Activated T-helper 2 cell treated with anti-CD3 and anti-CD28 coated beads, Interferon-gamma antibody, Interleukin-2, Interleukin-4, amounts not matched to agents 10 μg/mL and 5 μg/mL and 100 μg/mL, durations not matched to agents 14 hours and 24 hours and 36 hours (primary cell): ENCODE results near the gene DNAJB12. TPM values are rescaled to one million over a fixed set of nuclear protein-coding genes. Genes with fewer than 3 reads are reported as not detected.
A peak's percentile ranks its signal among the peaks of the same experiment; 100 is the strongest.
"Not testable (repeated sequence)": the region's sequence is repeated elsewhere in the genome, so short reads cannot be mapped to it uniquely, and the experiment has no call there.

Source experiments
- DNase-seq: peaks from one replicate; pipeline ENCODE4 v3.0.0; 2021; ENCODE audit warnings: low spot score
- H3K27ac Mint-ChIP-seq: one replicate; pipeline ENCODE4 v1.8.0; 2021; ENCODE audit warnings: mixed read lengths
- H3K27me3 Mint-ChIP-seq: one replicate; pipeline ENCODE4 v1.8.0; 2021; ENCODE audit warnings: low read depth, mixed read lengths
- H3K36me3 Mint-ChIP-seq: one replicate; pipeline ENCODE4 v1.8.0; 2021; ENCODE audit warnings: low read depth, mixed read lengths
- H3K4me1 Mint-ChIP-seq: one replicate; pipeline ENCODE4 v1.8.0; 2021; ENCODE audit warnings: low read depth, mixed read lengths
- H3K4me3 Mint-ChIP-seq: one replicate; pipeline ENCODE4 v1.8.0; 2021; ENCODE audit warnings: low read depth, mild to moderate bottlenecking, moderate library complexity, mixed read lengths
- H3K9me3 Mint-ChIP-seq: one replicate; pipeline ENCODE4 v1.8.0; 2021; ENCODE audit warnings: mixed read lengths
- intact Hi-C: fragments of 100-400 bp; cut with micrococcal nuclease; formaldehyde crosslinking; loops from one replicate; pipeline ENCODE4 v1.15.1; 2023
- total RNA-seq: library from RNA; stranded (reverse); gene quantifications from 2 replicates; pipeline ENCODE4 v1.2.3, GENCODE V29; 2022

DNAJB12 gene
- total RNA-seq, 1 donor from 2014 or later: 34.0 TPM

DNA sequence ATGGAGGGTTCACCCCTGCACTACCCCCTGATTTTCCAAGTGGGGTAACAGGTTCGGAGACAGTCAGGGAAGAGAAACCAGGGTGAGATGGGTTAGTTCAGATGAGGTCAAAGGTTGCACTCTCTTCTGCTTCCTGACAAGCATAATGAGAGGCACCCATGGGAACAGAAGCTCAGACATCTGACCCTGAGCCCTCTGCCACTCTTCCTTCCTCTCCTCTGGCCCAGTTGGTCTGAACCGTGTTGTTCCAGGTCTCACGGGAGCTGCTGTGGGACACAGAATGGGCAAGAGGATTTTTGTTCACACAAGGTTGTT is 38.4 kb downstream of the DNAJB12 start:
- no peak for DNase-seq
- no peaks in the 10 kb centered on the region for H3K9me3 Mint-ChIP-seq
- peaks cover 47% of the 10 kb centered on the region for H3K4me1 Mint-ChIP-seq
- H3K27me3 Mint-ChIP-seq: no peaks in the 10 kb centered on the region
- intact Hi-C loops: no loop called here
- no peaks in the 10 kb centered on the region for H3K36me3 Mint-ChIP-seq
- H3K4me3 Mint-ChIP-seq: no peak overlapping the region
- peak overlapping the region; percentile 71 for H3K27ac Mint-ChIP-seq

DNA sequence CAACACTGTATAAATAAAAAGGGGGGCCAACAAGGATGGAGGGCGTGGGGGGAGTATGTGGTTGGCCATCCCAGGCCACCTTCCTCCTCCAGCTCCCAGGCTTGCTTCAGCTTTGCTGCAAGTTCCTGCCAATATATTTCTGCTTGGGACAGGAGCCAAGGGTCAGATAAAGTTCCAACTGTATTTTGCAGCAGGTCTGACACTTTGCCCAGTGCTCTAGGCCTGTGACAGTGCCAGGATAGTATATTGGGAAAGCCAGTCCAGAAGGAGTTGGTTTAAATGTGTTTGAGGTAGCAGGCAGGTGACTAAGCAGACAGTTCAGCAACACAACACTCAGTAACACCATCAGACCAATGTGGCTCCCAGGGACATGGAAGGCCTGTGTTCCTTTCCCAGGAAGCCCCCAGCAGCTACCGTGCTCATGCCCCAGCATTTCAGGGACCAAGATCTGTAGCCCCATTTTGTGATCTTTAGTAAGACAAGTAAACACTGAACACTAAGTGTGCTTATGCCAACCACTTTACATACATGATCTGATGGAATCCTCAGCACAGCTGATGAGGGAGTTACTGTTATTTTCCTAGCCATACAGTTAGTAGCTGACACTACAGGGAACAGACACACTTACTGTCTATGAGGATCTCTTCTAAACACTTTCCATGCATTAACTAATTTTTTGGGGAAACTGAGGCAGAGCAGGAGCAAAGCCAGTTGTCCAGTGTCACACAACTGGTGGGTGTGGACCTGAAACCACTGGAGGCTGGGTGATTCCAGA is 38.9 kb downstream of the DNAJB12 start:
- H3K36me3 Mint-ChIP-seq: no peaks in the 10 kb centered on the region
- H3K27me3 Mint-ChIP-seq: no peaks in the 10 kb centered on the region
- H3K4me1 Mint-ChIP-seq: peaks cover 44% of the 10 kb centered on the region
- DNase-seq: no peak
- intact Hi-C loops: no loop called here
- H3K27ac Mint-ChIP-seq: peak overlapping the region; percentile 71
- H3K4me3 Mint-ChIP-seq: no peak overlapping the region
- no peaks in the 10 kb centered on the region for H3K9me3 Mint-ChIP-seq

DNA sequence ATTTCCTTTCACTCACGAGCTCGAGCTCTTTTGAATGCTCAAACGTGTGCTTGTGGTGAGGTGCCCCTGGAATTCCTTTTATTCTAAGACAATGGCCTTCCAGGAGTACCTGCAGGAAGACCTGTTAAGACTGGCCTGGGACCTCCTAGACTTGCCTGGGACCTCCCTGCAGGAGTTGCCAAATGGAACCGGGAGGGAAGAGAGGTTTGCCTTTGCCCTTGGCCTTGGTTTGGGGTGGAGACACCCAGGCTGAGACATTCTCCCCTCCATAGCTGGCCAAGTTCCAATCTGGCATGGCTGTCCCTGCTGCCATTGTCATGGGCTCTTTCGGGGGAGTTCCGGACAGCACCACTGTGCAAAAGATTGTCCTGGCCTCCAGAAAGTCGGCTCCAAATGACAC is 39.7 kb downstream of the DNAJB12 start:
- intact Hi-C loops: no loop called here
- H3K36me3 Mint-ChIP-seq: no peaks in the 10 kb centered on the region
- H3K27ac Mint-ChIP-seq: no peak overlapping the region
- H3K27me3 Mint-ChIP-seq: no peaks in the 10 kb centered on the region
- no peak overlapping the region for H3K4me3 Mint-ChIP-seq
- peaks cover 45% of the 10 kb centered on the region for H3K4me1 Mint-ChIP-seq
- no peak for DNase-seq
- H3K9me3 Mint-ChIP-seq: no peaks in the 10 kb centered on the region

DNA sequence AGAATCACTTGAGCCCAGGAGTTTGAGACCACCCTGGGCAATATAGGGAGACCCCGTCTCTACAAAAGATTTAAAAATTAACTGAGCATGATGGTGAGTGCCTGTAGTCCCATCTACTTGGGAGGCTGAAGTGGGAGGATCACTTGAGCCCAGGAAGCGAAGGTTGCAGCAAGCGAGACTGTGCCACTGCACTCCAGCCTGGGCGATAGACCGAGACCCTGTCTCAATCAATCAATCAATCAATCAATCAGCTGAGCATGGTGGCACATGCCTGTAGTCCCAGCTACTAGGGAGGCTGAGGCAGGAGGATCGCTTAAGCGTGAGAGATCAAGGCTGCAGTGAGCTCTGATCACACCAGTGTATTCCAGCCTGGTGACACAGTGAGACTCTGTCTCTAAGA is 40.5 kb downstream of the DNAJB12 start:
- Mint-ChIP-seq H3K4me3 (no peak overlapping the region), H3K9me3 (no peaks in the 10 kb centered on the region), H3K36me3 (no peaks in the 10 kb centered on the region), H3K27me3 (no peaks in the 10 kb centered on the region), H3K4me1 (peaks cover 49% of the 10 kb centered on the region), H3K27ac (no peak overlapping the region)
- no peak for DNase-seq
- intact Hi-C loops: no loop called here

DNA sequence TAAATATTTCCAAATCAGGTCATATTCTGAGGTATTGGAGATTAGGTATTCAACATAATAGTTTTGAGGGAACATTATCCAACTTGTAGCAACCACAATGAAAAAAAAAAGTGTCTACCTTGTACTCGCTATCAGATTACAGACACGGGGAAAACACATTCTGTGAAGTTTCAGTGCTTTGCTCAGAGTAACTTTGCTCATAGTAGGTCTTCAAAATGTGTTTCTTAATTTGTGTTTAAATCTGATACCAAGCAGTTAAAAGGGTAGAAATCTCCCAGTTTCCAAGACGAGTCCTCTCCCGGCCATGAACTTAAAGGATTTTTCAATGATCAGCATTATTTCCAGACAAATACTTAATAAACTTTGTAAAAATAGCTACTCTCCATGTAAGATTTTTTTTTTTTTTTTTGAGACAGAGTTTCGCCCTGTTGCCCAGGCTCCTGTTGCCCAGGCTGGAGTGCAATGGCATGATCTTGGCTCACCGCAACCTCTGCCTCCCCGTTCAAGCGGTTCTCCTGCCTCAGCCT is 41.8 kb downstream of the DNAJB12 start:
- H3K27ac Mint-ChIP-seq: no peak overlapping the region
- no peaks in the 10 kb centered on the region for H3K27me3 Mint-ChIP-seq
- intact Hi-C loops: no loop called here
- no peaks in the 10 kb centered on the region for H3K9me3 Mint-ChIP-seq
- no peak for DNase-seq
- H3K4me3 Mint-ChIP-seq: no peak overlapping the region
- H3K36me3 Mint-ChIP-seq: no peaks in the 10 kb centered on the region
- peaks cover 49% of the 10 kb centered on the region for H3K4me1 Mint-ChIP-seq

DNA sequence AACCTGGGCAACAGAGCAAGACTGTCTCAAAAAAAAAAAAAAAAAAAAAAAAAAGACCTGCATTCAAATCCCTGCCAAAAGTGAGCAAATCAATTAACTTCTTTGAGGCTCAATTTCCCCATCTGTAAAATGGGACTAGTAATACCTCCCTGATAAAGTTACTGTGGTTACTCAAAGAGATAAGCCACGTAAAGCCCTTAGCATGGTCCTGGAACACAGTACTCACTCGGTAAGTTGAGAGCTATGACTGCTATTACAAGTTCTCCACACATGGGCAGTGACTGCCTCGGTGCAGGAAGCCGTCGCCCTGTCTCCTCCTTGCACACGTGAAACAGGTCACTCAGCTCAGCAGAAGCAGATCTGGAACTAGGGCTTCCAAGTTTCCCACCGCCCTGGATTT is 43.1 kb downstream of the DNAJB12 start:
- intact Hi-C loops: no loop called here
- DNase-seq: no peak
- no peak overlapping the region for H3K4me3 Mint-ChIP-seq
- H3K27ac Mint-ChIP-seq: peak overlapping the region; percentile 48
- no peaks in the 10 kb centered on the region for H3K9me3 Mint-ChIP-seq
- no peaks in the 10 kb centered on the region for H3K27me3 Mint-ChIP-seq
- H3K36me3 Mint-ChIP-seq: no peaks in the 10 kb centered on the region
- H3K4me1 Mint-ChIP-seq: peaks cover 46% of the 10 kb centered on the region

DNA sequence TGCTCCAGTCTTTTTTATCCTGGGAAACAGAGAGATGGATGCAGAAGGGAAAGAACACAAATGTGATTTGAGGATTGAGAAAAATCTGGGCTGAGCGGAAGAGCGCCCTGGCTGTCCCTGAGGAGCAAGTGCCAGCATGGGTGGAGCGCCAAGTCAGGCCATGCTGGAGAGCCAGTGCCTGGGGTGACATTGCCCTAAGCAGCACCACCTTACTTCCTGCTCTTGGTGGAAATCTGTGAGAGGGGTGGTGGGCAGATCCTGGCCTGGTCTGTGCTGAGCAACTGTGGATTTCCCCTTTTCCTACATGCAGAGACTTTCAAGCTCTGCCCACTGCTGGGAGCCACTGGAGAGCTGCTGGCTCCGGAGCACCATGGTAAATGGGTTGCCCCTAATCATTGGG is 44.1 kb downstream of the DNAJB12 start:
- H3K4me3 Mint-ChIP-seq: no peak overlapping the region
- peaks cover 47% of the 10 kb centered on the region for H3K4me1 Mint-ChIP-seq
- H3K9me3 Mint-ChIP-seq: no peaks in the 10 kb centered on the region
- DNase-seq: no peak
- intact Hi-C loops: no loop called here
- peak overlapping the region; percentile 27 for H3K27ac Mint-ChIP-seq
- no peaks in the 10 kb centered on the region for H3K36me3 Mint-ChIP-seq
- H3K27me3 Mint-ChIP-seq: no peaks in the 10 kb centered on the region

DNA sequence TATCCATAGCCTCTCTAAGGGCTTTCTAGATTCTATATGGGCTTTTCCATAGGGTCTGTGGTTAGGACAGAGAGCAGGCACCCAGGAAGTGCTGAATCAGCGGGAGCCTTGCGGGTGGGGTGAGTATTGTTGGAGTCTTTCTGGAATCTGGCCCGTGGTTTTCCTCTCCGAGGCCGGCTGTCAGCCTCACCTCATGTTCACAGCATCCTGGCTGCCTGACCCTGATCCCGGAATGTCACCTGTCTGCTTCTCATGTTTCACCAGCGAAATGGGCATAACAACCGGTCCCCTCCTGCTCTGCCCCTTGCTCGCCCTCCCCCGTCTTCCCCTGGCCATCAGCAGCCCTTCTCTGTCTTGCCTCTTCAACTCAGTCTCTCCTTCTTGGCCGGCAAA is 44.5 kb downstream of the DNAJB12 start:
- no peak for DNase-seq
- Mint-ChIP-seq H3K27ac (peak overlapping the region; percentile 27), H3K4me3 (no peak overlapping the region), H3K36me3 (no peaks in the 10 kb centered on the region), H3K27me3 (no peaks in the 10 kb centered on the region), H3K4me1 (peaks cover 47% of the 10 kb centered on the region), H3K9me3 (no peaks in the 10 kb centered on the region)
- intact Hi-C loops: no loop called here

DNA sequence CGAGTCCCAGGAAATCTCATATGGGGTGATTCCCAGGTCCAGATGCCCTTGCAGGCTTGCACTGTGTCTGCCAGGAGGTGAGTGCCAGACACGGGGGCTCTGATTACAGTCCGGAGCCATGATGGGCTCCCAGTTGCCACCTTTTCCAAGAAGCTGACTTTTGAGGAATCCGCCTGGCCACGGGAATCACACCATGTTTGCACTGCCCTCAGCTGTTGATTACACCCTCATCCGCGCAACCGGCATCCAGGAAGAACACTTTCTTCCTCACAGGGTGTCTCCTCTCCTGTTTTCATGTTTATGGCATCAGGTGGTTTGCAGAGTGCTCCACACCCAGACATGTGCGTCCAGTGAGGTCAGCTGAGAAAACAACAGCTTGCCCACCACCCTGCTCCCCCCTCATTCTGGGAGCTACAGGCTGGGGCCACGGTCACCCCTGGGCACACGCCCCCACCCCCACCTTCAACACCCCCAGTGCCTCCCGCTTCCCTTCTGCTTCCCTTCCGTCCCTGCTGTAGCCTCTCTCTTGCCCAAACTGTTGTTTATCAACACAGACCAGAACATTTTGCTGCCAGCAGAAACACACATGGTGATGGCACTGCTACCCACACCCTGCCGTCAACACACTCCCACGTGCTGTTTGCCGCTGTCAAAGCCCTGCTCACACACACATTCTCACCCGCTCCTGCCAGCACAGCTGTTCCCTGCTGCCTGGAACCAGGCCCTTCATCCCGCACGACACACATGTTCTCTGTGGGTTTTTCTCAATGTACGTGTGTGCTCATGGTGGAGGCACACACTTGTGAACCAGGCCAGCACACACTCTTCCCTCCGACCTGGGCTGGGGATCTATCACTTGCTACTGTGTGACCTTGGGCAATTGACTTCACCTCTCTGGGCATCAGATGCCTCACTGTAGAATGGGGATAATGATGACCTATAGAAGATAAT is 45.2 kb downstream of the DNAJB12 start:
- Mint-ChIP-seq H3K4me1 (peaks cover 50% of the 10 kb centered on the region), H3K4me3 (peak overlapping the region; percentile 10), H3K27me3 (no peaks in the 10 kb centered on the region), H3K9me3 (no peaks in the 10 kb centered on the region), H3K27ac (peak overlapping the region; percentile 86), H3K36me3 (no peaks in the 10 kb centered on the region)
- intact Hi-C loops: no loop called here
- no peak for DNase-seq

DNA sequence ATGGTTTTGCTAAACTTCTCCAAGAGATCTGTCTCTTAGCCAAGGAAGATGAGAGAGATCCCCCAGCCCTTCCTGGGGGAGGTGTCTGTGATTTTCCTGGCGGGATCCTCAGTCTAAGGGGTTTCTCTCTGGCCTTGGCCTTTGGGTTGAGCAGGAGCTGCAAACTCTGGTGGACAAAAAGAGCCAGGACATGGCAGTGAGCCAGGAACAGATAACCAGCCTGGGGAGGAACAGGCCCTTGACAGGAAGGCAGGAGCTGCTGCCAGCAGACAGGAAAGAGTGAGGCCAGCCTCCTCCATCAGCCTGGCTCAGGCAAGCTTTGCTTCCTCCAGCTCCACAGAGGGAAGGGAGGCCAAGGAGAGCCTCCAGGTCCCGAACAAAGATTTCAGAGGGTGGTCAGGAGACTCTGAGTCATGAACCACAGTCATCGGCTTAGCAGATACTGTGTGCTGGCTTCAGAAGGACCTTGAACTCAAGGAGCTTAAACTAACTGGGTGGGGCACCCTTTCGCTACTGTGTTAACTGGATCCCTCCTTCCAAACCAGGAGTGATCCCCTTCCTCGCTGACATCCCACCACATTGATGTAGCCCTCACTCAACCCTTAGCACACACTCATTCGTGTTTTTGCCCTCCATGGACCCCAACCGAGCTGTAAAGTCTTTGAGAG is 46.3 kb downstream of the DNAJB12 start:
- peaks cover 58% of the 10 kb centered on the region for H3K4me1 Mint-ChIP-seq
- no peak for DNase-seq

DNA sequence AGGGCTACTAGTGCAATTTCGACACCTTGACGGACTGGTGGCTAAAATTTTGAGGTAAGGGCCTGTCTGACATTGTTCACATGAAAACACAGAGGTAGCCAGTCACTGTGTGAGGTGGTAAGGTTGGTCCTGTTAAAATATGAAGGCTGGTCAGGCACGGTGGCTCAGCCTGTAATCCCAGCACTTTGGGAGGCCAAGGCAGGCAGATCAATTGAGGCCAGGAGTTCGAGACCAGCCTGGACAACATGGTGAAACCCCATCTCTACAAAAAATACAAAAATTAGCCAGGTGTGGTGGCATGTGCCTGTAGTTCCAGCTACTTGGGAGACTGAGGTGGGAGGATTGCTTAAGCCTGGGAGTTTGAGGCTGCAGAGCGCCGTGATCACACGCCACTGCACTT is 47.0 kb downstream of the DNAJB12 start:
- DNase-seq, H3K27me3 Mint-ChIP-seq, intact Hi-C loops, H3K4me3 Mint-ChIP-seq, H3K9me3 Mint-ChIP-seq, H3K36me3 Mint-ChIP-seq: not testable (repeated sequence)
- Mint-ChIP-seq H3K4me1 (peaks cover 61% of the 10 kb centered on the region), H3K27ac (peak overlapping the region; percentile 86)

More for the DNA sequence above, 46.3 kb downstream of the DNAJB12 start:
- intact Hi-C loops: no loop called here
- Mint-ChIP-seq H3K4me3 (no peak overlapping the region), H3K27ac (peak overlapping the region; percentile 86), H3K27me3 (no peaks in the 10 kb centered on the region), H3K9me3 (no peaks in the 10 kb centered on the region), H3K36me3 (no peaks in the 10 kb centered on the region)

DNA sequence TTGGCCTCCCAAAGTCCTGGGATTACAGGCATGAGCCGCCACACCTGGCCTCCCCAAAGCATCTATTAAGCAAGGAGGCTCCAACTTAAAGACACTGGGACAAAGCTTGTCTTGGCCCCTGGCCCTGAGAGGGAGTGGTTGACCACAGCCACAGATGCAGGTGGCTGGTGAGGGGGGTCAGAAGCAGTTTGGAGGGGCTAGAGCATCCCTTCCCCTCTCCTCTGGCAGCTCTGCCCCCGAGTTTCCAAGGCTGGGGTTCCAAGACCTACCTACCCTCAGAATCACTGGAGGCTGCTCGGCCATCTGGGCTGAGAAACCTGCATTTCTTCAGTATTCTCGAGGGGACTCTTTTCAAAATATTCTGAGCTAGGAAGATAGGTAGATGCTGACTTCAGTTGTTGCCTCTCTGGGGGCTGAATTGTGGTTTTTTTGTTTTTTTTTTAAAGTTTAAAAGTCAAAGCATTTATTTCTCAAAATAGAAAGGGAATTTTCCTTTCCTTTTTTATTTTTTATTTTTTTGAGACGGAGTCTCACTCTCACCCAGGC is 48.4 kb downstream of the DNAJB12 start:
- Mint-ChIP-seq H3K4me3 (no peak overlapping the region), H3K27me3 (no peaks in the 10 kb centered on the region), H3K9me3 (no peaks in the 10 kb centered on the region), H3K4me1 (peaks cover 59% of the 10 kb centered on the region), H3K27ac (peak overlapping the region; percentile 86), H3K36me3 (no peaks in the 10 kb centered on the region)
- intact Hi-C loops: no loop called here
- no peak for DNase-seq
